ENCODE results near the gene SLC6A6.

The SLC6A6 gene

GRCh38 chr3:14483286-14483685, 80.9 kb downstream of the SLC6A6 start:
- no peaks in the 10 kb centered on the region for H3K27me3 ChIP-seq (ENCODE audit: low read length)
- H3K36me3 ChIP-seq (ENCODE audit: low read length) = no peaks in the 10 kb centered on the region
- no peak overlapping the region for H3K4me3 ChIP-seq (ENCODE audit: insufficient read depth, low read length, poor library complexity, severe bottlenecking)
- H3K9ac ChIP-seq (ENCODE audit: low read length) = no peak overlapping the region
- no peaks in the 10 kb centered on the region for H4K20me1 ChIP-seq (ENCODE audit: low read depth, low read length)
- H3K79me2 ChIP-seq (ENCODE audit: insufficient read depth, low read length) = no peaks in the 10 kb centered on the region
- no peak overlapping the region for H3K4me2 ChIP-seq (ENCODE audit: low read depth, low read length, poor library complexity, severe bottlenecking)
- H3K9me3 ChIP-seq (ENCODE audit: insufficient read depth, low read length) = no peaks in the 10 kb centered on the region
- no peak overlapping the region for H3K27ac ChIP-seq (ENCODE audit: low read depth, low read length)
- H3F3A ChIP-seq (ENCODE audit: insufficient read depth) = no peaks in the 10 kb centered on the region
- H3K9me2 ChIP-seq (replicated peaks; ENCODE audit: insufficient read depth, low read length) = no peaks in the 10 kb centered on the region
- no peak overlapping the region for H2AFZ ChIP-seq (ENCODE audit: low read depth, low read length, severe bottlenecking)
- TF ChIP-seq, protein P1, sequence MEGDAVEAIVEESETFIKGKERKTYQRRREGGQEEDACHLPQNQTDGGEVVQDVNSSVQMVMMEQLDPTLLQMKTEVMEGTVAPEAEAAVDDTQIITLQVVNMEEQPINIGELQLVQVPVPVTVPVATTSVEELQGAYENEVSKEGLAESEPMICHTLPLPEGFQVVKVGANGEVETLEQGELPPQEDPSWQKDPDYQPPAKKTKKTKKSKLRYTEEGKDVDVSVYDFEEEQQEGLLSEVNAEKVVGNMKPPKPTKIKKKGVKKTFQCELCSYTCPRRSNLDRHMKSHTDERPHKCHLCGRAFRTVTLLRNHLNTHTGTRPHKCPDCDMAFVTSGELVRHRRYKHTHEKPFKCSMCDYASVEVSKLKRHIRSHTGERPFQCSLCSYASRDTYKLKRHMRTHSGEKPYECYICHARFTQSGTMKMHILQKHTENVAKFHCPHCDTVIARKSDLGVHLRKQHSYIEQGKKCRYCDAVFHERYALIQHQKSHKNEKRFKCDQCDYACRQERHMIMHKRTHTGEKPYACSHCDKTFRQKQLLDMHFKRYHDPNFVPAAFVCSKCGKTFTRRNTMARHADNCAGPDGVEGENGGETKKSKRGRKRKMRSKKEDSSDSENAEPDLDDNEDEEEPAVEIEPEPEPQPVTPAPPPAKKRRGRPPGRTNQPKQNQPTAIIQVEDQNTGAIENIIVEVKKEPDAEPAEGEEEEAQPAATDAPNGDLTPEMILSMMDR (IDR thresholded peaks at IDR 0.05; ENCODE audit: insufficient read depth, low read length, poor library complexity, severe bottlenecking) = no peak
- TF ChIP-seq EZH2phosphoT487 (conservative IDR thresholded peaks at IDR 0.05; ENCODE audit: low read length) = no peak

DNA sequence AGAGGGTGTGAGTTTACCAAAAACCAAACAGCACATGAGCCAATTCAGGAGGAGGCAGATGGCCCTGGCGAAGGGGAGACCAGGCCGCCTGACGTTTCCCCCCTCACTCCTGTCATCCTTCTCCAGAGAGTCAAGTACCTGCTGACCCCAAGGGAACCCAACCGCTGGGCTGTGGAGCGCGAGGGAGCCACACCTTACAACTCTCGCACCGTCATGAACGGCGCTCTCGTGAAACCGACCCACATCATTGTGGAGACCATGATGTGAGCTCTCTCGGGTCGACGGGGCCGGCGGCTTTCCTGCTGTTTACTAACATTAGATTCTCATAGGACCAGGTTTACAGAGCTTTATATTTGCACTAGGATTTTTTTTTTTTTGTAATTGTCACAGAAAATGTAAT, 82.3 kb downstream of the SLC6A6 start:
- no peak overlapping the region for H3K4me2 ChIP-seq (ENCODE audit: low read depth, low read length, poor library complexity, severe bottlenecking)
- no peaks in the 10 kb centered on the region for H3K9me2 ChIP-seq (replicated peaks; ENCODE audit: insufficient read depth, low read length)
- no peaks in the 10 kb centered on the region for H3K79me2 ChIP-seq (ENCODE audit: insufficient read depth, low read length)
- H3F3A ChIP-seq (ENCODE audit: insufficient read depth) = no peaks in the 10 kb centered on the region
- no peaks in the 10 kb centered on the region for H3K9me3 ChIP-seq (ENCODE audit: insufficient read depth, low read length)
- H3K27me3 ChIP-seq (ENCODE audit: low read length) = no peaks in the 10 kb centered on the region
- no peak overlapping the region for H2AFZ ChIP-seq (ENCODE audit: low read depth, low read length, severe bottlenecking)
- H3K4me3 ChIP-seq (ENCODE audit: insufficient read depth, low read length, poor library complexity, severe bottlenecking) = no peak overlapping the region
- H3K36me3 ChIP-seq (ENCODE audit: low read length) = no peaks in the 10 kb centered on the region
- TF ChIP-seq, protein P1 (IDR thresholded peaks at IDR 0.05; ENCODE audit: insufficient read depth, low read length, poor library complexity, severe bottlenecking) = no peak
- TF ChIP-seq EZH2phosphoT487 (conservative IDR thresholded peaks at IDR 0.05; ENCODE audit: low read length) = no peak
- no peaks in the 10 kb centered on the region for H4K20me1 ChIP-seq (ENCODE audit: low read depth, low read length)
- H3K27ac ChIP-seq (ENCODE audit: low read depth, low read length) = no peak overlapping the region
- no peak overlapping the region for H3K9ac ChIP-seq (ENCODE audit: low read length)

DNA sequence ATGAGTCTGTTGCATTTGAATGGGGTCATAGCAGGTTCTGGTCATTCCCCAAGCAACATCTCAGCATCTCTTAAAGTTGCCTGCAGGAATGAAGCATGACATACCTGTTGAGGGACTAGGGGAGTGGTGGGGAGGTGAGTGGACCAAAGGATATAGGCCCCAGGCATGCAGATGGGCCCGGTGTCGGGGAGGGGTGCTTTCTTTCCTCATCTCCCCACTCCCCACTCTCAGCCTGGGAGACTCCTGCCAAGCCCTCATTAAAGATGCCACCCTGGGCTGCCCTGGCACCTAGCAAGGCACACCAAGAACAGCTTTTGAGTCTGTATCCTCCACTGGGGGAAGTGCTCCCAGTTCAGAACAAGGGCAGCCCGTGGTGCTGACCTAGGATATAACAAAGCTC, 83.6 kb downstream of the SLC6A6 start:
- TF ChIP-seq, protein P1 (IDR thresholded peaks at IDR 0.05; ENCODE audit: insufficient read depth, low read length, poor library complexity, severe bottlenecking) = no peak
- TF ChIP-seq EZH2phosphoT487 (conservative IDR thresholded peaks at IDR 0.05; ENCODE audit: low read length) = no peak
- Histone ChIP-seq H3K4me2 (ENCODE audit: low read depth, low read length, poor library complexity, severe bottlenecking) (no peak overlapping the region), H3F3A (ENCODE audit: insufficient read depth) (no peaks in the 10 kb centered on the region), H3K9me2 (replicated peaks; ENCODE audit: insufficient read depth, low read length) (no peaks in the 10 kb centered on the region), H3K9ac (ENCODE audit: low read length) (no peak overlapping the region), H3K27me3 (ENCODE audit: low read length) (no peaks in the 10 kb centered on the region), H4K20me1 (ENCODE audit: low read depth, low read length) (no peaks in the 10 kb centered on the region), H3K36me3 (ENCODE audit: low read length) (no peaks in the 10 kb centered on the region), H3K4me3 (ENCODE audit: insufficient read depth, low read length, poor library complexity, severe bottlenecking) (no peak overlapping the region), H3K9me3 (ENCODE audit: insufficient read depth, low read length) (no peaks in the 10 kb centered on the region), H3K27ac (ENCODE audit: low read depth, low read length) (no peak overlapping the region), H3K79me2 (ENCODE audit: insufficient read depth, low read length) (no peaks in the 10 kb centered on the region), H2AFZ (ENCODE audit: low read depth, low read length, severe bottlenecking) (no peak overlapping the region)

All from SU-DHL-6 (cell line).